GM21576 (cell line): ENCODE data around the gene EXOC8.
A peak's percentile ranks its signal among the peaks of the same experiment; 100 is the strongest.

ENCODE experiments used
- ATAC-seq: cut with Tn5 transposase; IDR thresholded peaks from one replicate; pipeline ENCODE4 v1.9.1; 2021; ENCODE audit warnings: mild to moderate bottlenecking, moderate library complexity; ENCODE audit not compliant: unreplicated experiment

The EXOC8 gene

DNA sequence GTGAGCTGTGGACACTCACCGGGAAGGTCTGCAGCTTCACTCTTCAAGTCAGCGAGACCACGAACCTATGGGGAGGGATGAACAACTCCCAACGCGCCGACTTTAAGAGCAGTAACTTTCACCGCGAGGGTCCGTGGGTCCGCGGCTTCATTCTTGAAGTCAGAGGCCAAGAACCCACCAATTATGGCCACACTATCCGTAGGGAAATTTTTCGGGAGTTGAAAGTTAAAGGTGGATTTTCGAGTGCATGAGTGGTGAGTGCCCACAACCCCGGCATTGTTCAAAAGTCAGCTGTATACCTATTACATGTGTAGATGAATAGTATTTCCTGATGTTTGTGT lies 19.7 kb downstream of the EXOC8 start:
- no peak for ATAC-seq

GRCh38 chr1:231317306-231318014 lies 20.2 kb downstream of the EXOC8 start:
- no peak for ATAC-seq

DNA sequence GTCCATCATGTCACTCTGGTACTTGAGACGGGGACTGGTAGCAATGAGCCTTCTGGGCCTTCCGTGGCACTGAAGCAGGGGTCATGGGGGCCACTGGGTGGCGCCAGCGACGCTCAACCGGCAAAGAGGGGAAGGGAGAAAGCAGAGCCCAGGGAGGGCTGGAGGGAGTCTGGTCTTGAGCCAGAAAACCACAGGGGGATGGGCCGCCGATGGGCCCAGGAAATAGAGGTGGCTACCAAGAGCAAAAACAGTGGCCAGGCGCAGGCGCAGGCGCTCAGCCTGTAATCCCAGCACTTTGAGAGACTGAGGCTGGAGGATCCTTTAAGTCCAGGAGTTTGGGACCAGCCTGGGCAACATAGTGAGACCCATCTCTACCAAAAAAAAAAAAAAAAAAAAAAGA lies 21.8 kb downstream of the EXOC8 start:
- ATAC-seq, result peak; percentile 85

- no peak for ATAC-seq
Measured at GRCh38 chr1:231313661-231314060, 24.0 kb downstream of the EXOC8 start.

- ATAC-seq, result no peak
Measured at GRCh38 chr1:231312432-231312788, 25.2 kb downstream of the EXOC8 start.

DNA sequence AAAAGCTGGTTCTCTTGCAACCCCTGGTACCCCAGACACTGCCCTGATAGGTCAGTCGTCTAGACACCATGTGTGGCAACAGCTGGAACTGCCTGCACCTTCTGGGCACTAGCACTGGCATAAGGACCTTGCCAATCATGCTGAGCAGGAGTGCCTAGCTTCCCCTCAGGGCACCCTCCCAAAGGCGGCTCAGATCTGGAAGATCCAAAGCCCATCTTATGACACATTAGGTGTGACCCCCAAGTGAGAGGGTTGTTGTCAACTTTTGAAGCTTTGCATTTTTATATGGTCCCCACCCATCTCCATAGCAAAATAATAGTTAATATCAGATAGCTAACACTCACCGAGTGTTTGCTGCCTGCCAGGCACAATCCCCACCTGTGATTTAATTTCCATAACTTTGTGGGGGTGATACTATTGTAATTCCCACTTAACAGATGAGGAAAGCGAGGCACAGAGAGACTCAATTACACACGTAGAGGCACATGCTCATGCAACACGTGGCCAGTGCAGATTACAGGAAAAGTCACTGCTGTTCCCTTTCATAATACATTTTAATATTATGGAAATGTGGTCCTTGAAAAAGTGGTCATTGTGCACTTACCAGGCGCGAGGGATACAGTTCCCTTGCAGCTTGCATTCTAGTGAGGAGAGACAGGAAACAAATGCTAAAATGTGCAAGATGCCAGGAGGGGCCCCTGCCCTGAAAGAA lies 25.8 kb downstream of the EXOC8 start:
- no peak for ATAC-seq

DNA sequence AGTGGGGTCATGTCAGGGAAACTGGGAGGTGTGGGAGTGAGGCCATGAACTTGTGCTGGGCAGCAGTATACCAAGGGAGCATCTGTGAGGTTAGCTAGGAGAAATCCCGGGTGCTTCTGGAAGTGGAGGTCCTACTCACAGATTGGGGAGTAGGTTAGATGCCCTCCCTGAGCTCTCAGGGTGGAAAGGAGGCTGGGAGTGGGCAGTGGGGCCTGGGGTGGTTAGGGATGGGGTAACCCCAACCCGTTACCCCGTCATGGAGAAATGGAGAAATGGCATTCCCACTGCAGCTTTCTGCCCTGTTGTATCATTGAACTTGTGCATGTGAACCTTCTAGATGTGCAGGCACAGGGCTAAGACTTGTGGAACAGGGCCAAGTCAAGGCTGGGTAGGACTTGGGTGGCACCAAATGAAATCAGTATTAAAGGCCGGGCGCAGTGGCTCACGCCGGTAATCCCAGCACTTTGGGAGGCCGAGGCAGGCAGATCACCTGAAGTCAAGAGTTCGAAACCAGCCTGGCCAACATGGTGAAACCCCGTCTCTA lies 27.2 kb downstream of the EXOC8 start:
- no peak for ATAC-seq

GRCh38 chr1:231301990-231302389 lies 35.7 kb downstream of the EXOC8 start:
- ATAC-seq, result no peak

DNA sequence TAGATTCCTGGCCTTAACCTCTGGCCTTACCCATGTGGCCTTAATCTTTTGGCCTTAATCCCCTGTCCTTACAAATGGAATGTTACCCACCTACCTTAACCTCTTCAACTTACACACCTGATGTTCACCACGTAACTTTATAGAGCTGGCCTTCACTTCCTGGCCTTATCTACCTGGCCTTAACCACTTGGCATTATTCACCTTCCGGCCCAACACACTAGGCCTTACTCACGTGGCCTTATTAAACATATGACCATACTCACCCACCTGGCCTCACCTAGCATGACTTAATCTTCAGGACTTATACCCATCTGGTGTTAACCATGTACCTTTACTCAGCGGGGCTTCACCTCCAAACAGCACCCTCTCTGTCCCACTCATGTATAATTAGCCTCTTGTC lies 41.7 kb downstream of the EXOC8 start:
- no peak for ATAC-seq

DNA sequence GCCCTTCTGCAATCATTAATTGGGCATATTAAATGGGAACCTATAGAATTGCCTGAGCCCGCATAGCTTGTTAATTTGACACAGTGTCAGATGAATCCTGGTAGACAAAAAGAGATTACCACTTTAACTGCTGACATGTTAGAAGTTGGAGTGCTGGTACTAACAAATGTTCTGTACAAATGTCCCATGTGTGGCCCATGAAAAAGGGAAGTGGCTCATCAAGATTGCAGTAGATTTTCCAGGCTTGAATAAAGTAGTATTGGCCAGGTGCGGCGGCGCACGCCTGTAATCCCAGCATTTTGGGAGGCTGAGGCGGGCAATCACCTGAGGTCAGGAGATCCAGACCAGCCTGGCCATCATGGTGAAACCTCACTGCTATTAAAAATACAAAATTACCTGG lies 51.0 kb downstream of the EXOC8 start:
- no peak for ATAC-seq

GRCh38 chr1:231284441-231284840 lies 53.2 kb downstream of the EXOC8 start:
- ATAC-seq, result no peak
